ENCODE data around the gene XPO5. TPM values are rescaled to one million over a fixed set of nuclear protein-coding genes. Genes with fewer than 3 reads are reported as not detected.

XPO5 gene
- total and polyA plus RNA-seq, 10 donors = 7.1 to 33.1 (median 23.3) TPM

DNA sequence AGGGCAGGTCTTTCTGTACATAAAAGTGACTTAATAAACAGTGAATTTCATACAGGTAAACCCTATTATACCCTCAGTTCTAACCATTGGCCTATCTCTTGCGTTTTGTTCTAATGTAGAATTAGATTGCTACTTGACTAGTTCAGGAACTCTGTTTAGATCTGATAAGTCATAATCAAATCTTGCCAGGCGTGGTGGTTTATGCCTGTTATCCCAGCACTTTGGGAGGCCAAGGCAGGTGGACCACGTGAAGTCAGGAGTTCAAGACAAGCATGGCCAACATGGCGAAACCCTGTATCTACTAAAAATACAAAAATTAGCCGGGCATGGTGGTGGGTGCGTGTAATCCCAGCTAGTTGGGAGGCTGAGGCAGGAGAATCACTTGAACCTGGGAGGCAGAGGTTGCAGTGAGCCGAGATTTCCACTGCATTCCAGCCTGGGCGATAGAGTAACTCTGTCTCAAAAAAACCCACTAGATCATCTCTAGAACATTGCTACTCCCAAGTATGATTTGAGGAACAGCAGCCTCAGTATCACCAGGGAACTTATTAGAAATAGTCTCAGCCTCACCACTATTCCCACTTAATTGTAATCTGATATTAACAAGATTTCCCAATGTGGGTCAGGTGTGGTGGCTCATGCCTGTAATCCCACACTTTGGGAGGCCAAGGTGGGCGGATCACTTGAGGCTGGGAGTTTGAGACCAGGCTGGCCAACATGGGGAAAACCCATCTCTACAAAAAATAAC is 41.1 kb upstream of the XPO5 start:
- WGBS, 5 donors = 87 to 94% (median 92%) methylated on average over 9 of the region's 9 CpGs
- TF ChIP-seq POLR2A (IDR thresholded peaks at IDR 0.05) (no peak), POLR2AphosphoS5 (IDR thresholded peaks at IDR 0.05) (no peak)
- TF ChIP-seq, protein P1, sequence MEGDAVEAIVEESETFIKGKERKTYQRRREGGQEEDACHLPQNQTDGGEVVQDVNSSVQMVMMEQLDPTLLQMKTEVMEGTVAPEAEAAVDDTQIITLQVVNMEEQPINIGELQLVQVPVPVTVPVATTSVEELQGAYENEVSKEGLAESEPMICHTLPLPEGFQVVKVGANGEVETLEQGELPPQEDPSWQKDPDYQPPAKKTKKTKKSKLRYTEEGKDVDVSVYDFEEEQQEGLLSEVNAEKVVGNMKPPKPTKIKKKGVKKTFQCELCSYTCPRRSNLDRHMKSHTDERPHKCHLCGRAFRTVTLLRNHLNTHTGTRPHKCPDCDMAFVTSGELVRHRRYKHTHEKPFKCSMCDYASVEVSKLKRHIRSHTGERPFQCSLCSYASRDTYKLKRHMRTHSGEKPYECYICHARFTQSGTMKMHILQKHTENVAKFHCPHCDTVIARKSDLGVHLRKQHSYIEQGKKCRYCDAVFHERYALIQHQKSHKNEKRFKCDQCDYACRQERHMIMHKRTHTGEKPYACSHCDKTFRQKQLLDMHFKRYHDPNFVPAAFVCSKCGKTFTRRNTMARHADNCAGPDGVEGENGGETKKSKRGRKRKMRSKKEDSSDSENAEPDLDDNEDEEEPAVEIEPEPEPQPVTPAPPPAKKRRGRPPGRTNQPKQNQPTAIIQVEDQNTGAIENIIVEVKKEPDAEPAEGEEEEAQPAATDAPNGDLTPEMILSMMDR (IDR thresholded peaks at IDR 0.05 in 8 of 11, conservative IDR thresholded peaks at IDR 0.05 in 3 of 11) = no peak
- Histone ChIP-seq H3K27ac (no peak overlapping the region), H3K4me1 (peaks cover 0 to 3% (median 0%) of the 10 kb centered on the region in 6 donors), H3K4me3 (no peak overlapping the region), H3K27me3 (replicated peaks in 1 of 7) (no peaks in the 10 kb centered on the region), H3K36me3 (peaks cover 0 to 99% (median 55%) of the 10 kb centered on the region in 6 donors), H3K9me3 (no peaks in the 10 kb centered on the region)
- intact Hi-C loops (cut with DNase I; ENCODE audit: low total_unique reads) = no loop called here
- no peak for DNase-seq

DNA sequence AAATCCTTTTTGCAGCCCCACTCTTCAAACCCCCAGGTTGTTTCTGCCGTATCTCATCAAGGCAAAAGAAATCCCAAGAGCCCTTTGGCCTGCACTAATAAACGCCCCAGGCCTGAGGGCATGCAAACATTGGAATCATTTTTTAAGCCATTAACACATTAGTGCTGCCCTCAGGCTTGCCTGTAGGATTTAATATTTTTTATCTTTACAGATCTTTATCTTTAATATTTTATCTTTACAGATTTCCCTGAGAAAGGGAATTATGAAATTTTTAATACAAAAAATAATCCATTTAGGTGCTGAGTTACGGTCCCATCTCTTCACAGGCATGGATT is 38.5 kb upstream of the XPO5 start:
- 88 to 94% (median 92%) methylated on average over 3 of the region's 3 CpGs for WGBS, 5 donors
- Histone ChIP-seq H3K36me3 (peaks cover 0 to 98% (median 54%) of the 10 kb centered on the region in 6 donors), H3K4me1 (no peaks in the 10 kb centered on the region), H3K27me3 (replicated peaks in 1 of 7) (no peaks in the 10 kb centered on the region), H3K27ac (no peak overlapping the region), H3K4me3 (no peak overlapping the region), H3K9me3 (no peaks in the 10 kb centered on the region)
- no peak for TF ChIP-seq POLR2A (IDR thresholded peaks at IDR 0.05)
- no peak for TF ChIP-seq POLR2AphosphoS5 (IDR thresholded peaks at IDR 0.05)
- TF ChIP-seq, protein P1 (IDR thresholded peaks at IDR 0.05 in 8 of 11, conservative IDR thresholded peaks at IDR 0.05 in 3 of 11) = no peak
- intact Hi-C loops (cut with DNase I; ENCODE audit: low total_unique reads) = no loop called here
- no peak for DNase-seq

DNA sequence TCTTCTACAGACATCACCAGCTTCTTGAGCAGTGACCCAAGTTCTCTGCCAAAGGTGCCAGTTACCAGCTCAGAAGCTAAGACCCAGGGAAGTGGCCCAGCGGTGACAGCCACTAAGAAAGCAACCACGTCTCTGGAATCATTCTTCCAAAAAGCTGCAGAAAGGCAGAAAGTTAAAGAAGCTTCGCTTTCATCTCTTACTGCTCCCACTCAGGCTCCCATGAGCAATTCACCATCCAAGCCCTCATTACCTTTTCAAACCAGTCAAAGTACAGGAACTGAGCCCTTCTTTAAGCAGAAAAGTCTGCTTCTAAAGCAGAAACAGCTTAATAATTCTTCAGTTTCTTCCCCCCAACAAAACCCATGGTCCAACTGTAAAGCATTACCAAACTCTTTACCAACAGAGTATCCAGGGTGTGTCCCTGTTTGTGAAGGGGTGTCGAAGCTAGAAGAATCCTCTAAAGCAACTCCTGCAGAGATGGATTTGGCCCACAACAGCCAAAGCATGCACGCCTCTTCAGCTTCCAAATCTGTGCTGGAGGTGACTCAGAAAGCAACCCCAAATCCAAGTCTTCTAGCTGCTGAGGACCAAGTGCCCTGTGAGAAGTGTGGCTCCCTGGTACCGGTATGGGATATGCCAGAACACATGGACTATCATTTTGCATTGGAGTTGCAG is 38.0 kb upstream of the XPO5 start:
- Histone ChIP-seq H3K36me3 (peaks cover 0 to 93% (median 54%) of the 10 kb centered on the region in 6 donors), H3K4me1 (peaks cover 0 to 3% (median under 1%) of the 10 kb centered on the region in 6 donors), H3K4me3 (no peak overlapping the region), H3K9me3 (no peaks in the 10 kb centered on the region), H3K27ac (no peak overlapping the region), H3K27me3 (replicated peaks in 1 of 7) (no peaks in the 10 kb centered on the region)
- WGBS, 5 donors = 89 to 98% (median 97%) methylated on average over 6 of the region's 6 CpGs
- no peak for TF ChIP-seq POLR2A (IDR thresholded peaks at IDR 0.05)
- TF ChIP-seq, protein P1 (IDR thresholded peaks at IDR 0.05 in 8 of 11, conservative IDR thresholded peaks at IDR 0.05 in 3 of 11) = no peak
- TF ChIP-seq POLR2AphosphoS5 (IDR thresholded peaks at IDR 0.05) = no peak
- DNase-seq = no peak
- intact Hi-C loops (cut with DNase I; ENCODE audit: low total_unique reads) = no loop called here

DNA sequence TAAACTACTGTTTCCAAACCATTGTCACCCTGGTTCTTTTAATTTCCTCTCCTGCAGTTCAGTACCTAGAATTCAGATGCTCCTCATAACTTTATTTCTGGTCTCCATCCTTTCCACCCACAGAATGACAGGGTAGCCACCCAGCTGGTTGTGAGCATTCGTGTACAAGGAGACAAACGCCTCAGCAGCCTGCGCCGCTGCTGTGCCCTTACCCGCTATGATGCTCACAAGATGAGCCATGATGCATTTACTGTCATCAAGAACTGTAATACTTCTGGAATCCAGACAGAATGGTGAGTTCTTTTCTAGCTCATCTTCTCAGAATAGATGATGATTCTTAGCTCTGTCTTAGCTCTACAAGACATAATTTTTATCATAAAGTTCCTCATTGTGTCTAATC is 34.6 kb upstream of the XPO5 start:
- no peak overlapping the region for H3K4me3 ChIP-seq
- H3K36me3 ChIP-seq = peaks cover 2 to 87% (median 63%) of the 10 kb centered on the region in 6 donors
- TF ChIP-seq POLR2AphosphoS5 (IDR thresholded peaks at IDR 0.05) = no peak
- H3K27ac ChIP-seq = no peak overlapping the region
- 91 to 100% (median 97%) methylated on average over 5 of the region's 5 CpGs for whole genome bisulfite sequencing, 5 donors
- no peak for DNase-seq
- H3K9me3 ChIP-seq = no peaks in the 10 kb centered on the region
- no peaks in the 10 kb centered on the region for H3K27me3 ChIP-seq (replicated peaks in 1 of 7)
- peaks cover 0 to 14% (median 8%) of the 10 kb centered on the region in 6 donors for H3K4me1 ChIP-seq
- intact Hi-C loops (cut with DNase I; ENCODE audit: low total_unique reads) = no loop called here
